Right lobe of liver (tissue), 4 donors: Measurements from ENCODE around the gene YIF1B.

Experiments
- CTCF ChIP-seq, 4 donors: fragments of 200-600 bp in 3 of 4; fragments of 450-650 bp in 1 of 4; IDR thresholded peaks; one replicate each; pipeline versions ENCODE4 v1.5.1 to v1.8.0; 2016 to 2022; ENCODE audit warnings: antibody characterized with exemption in 4 of 4, mild to moderate bottlenecking in 2 of 4
- POLR2A ChIP-seq: fragments of 450-650 bp; IDR thresholded peaks from one replicate; pipeline ENCODE4 v1.6.1; 2017; ENCODE audit warnings: antibody characterized with exemption, mild to moderate bottlenecking
- donor health status: DM: no; HTN: no; CAD: no.
- donor health status: DM: no; HTN: no; CAD: no.
- donor health status: DM: no; HTN: yes; CAD: no.

GRCh38 chr19:38308926-38309614, 6.7 kb downstream of the YIF1B start:
- TF ChIP-seq CTCF (IDR thresholded peaks at IDR 0.05) = no peak
- TF ChIP-seq POLR2A = no peak
